NCI-H2081 (cell line): Measurements from ENCODE around the gene LRGUK.

ENCODE experiments used
- DNase-seq, 2 experiments: peaks; one replicate each; lab custom pipeline; 2025; lab: John Stamatoyannopoulos, UW

The LRGUK gene

GRCh38 chr7:134126146-134126545 lies 994 bp upstream of the LRGUK start:
- DNase-seq, result no peak

- DNase-seq, result no peak
Observed at GRCh38 chr7:134126596-134126965, 559 bp upstream of the LRGUK start.

- DNase-seq, result no peak
Observed at GRCh38 chr7:134128829-134129228, 1.7 kb downstream of the LRGUK start.

GRCh38 chr7:134129856-134130523 lies 2.9 kb downstream of the LRGUK start:
- DNase-seq, result no peak

GRCh38 chr7:134134004-134134403 lies 6.9 kb downstream of the LRGUK start:
- no peak for DNase-seq

GRCh38 chr7:134140889-134141867 lies 14.0 kb downstream of the LRGUK start:
- DNase-seq, result peak; percentile 58 to 70

- no peak for DNase-seq
Observed at GRCh38 chr7:134141868-134142264, 14.7 kb downstream of the LRGUK start.

GRCh38 chr7:134153493-134154136 lies 26.5 kb downstream of the LRGUK start:
- no peak for DNase-seq

GRCh38 chr7:134154581-134155130 lies 27.5 kb downstream of the LRGUK start:
- no peak for DNase-seq

- no peak for DNase-seq
Observed at GRCh38 chr7:134155206-134155605, 28.1 kb downstream of the LRGUK start.

- no peak for DNase-seq
Observed at GRCh38 chr7:134155871-134156270, 28.7 kb downstream of the LRGUK start.

GRCh38 chr7:134165252-134165651 lies 38.1 kb downstream of the LRGUK start:
- no peak for DNase-seq

- no peak for DNase-seq
Observed at GRCh38 chr7:134167250-134167649, 40.1 kb downstream of the LRGUK start.

GRCh38 chr7:134167841-134168240 lies 40.7 kb downstream of the LRGUK start:
- no peak for DNase-seq

- DNase-seq, result no peak
Observed at GRCh38 chr7:134174795-134175261, 47.7 kb downstream of the LRGUK start.

GRCh38 chr7:134175334-134176036 lies 48.3 kb downstream of the LRGUK start:
- no peak for DNase-seq

- DNase-seq, result peak in 1 of 2 experiments; percentile 5
Observed at GRCh38 chr7:134176037-134176350, 48.9 kb downstream of the LRGUK start.

- DNase-seq, result no peak
Observed at GRCh38 chr7:134179036-134180011, 52.2 kb downstream of the LRGUK start.

- no peak for DNase-seq
Observed at GRCh38 chr7:134180376-134180775, 53.2 kb downstream of the LRGUK start.

GRCh38 chr7:134182078-134182477 lies 54.9 kb downstream of the LRGUK start:
- no peak for DNase-seq

- no peak for DNase-seq
Observed at GRCh38 chr7:134184767-134185166, 57.6 kb downstream of the LRGUK start.
